Pulmonary artery endothelial cell (primary cell): ENCODE results near the gene PRR15L. TPM values are rescaled to one million over a fixed set of nuclear protein-coding genes. Genes with fewer than 3 reads are reported as not detected.
"Not testable (repeated sequence)": the region's sequence is repeated elsewhere in the genome, so short reads cannot be mapped to it uniquely, and the experiment has no call there.

Experiments used
- DNase-seq: peaks from one replicate; pipeline ENCODE4 v3.0.0-alpha.2; 2011; ENCODE audit warnings: low read depth, low spot score
- total RNA-seq: library from RNA; depleted of rRNA; stranded (reverse); fragments of >200 nt; gene quantifications from 2 replicates; pipeline ENCODE4 v1.2.3, GENCODE V29; 2014

PRR15L gene
- total RNA-seq, 1 donor from 2014 or later = not detected

DNA sequence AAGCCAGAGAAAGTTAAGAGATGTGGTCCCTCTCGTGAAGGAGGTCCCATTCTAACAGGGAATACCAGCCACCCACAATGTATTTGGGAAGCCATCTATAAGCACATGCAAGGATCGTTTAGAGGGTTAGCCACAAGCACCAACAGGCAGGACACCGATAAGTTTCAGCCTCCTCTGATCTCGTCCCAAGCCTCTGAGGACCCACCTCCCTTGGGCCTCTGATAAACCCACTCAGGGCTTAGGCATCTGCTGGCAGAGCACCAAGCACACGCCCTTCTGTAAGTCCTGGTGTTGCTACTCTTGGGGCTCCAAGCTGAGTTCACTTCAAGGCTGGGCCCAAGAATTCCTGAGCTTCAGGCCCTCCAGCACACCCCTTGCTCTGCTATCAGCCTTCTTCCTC is 21.7 kb downstream of the PRR15L start:
- DNase-seq = no peak

GRCh38 chr17:47935468-47935867 is 22.2 kb downstream of the PRR15L start:
- DNase-seq = not testable (repeated sequence)

GRCh38 chr17:47934856-47935255 is 22.8 kb downstream of the PRR15L start:
- DNase-seq = no peak

DNA sequence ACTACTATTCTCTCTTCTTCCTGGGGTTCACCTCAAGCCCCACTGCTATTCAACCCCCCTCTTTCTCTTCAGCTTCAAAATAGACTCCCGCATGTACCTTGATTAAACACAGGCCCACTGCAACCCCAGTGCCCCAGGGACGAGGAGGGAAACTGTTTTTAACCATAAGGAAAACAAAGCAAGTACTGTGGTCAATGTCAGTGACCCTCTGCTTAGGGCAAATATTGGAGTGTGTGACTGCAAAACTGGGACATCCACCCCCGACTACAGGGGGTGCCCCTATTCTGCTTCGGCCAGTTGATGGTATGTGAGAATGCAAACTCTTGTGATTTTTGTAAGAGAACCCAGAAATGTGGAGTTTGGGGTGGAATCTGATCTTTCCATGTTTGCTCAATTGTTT is 25.8 kb downstream of the PRR15L start:
- no peak for DNase-seq

DNA sequence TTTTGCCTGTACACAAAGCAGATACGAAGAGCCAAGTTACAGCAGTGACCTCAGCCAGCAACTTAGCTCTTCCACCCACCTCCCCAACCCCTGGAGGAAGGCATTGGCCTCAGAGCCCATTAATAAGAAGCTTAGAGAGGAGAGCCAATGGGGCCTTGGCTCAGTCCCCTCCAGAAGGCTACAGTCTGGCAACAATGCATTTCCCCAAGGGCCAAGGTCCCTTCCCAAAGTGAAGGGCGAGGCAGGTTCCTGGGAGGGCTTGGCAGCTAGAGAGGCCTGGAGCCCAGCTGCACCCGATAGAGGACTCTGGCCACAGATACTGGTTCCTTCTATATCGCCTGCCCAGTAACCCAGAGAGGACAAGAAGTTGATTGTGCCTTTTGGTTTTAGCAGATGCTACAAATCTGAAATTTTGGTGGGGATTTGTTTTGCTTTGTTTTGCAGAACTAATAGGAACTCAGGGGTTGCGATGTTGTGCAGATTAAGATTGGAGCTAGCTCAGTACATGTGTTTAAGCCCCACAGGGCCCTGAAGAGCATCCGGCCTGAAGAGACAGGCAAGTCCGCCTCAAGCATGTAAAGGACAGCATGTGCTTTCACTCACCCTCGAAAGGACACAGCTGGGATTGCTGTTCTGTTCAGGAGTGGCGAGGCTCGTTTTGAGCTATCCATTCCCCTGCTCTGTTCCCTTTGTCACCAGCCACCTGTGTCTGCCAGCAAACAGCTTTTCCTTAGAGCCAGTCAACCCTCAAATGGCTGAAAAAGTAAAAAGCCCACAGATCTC is 28.3 kb downstream of the PRR15L start:
- no peak for DNase-seq

GRCh38 chr17:47928415-47928814 is 29.3 kb downstream of the PRR15L start:
- DNase-seq = no peak

DNA sequence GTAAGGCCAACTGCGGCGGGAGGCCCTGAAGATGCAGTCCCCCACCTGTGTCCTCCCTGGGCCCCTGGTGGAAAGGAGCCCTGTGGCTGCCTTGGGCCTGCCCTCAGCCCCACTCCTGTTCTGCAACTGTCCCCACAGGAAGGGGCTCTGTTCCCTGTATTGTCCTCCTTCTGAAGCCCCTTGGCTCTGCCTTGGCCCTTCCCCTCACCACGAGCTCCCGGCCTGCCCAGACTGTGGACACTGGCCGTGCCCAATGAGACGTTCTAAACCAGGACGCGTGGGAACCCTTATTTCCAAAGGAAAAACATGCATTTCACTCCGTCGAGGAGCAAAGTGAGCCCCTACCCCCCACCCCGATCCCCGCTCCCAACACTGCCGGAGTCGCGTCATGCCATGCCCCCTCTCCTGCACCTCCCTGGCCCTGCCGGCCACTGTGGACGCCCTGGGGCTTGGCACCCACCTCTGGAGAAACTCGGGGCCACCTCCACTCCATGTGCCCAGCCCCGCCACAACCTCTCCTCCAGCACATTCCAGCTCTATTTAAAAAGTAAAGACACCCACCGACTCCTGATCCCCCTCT is 29.8 kb downstream of the PRR15L start:
- DNase-seq = no peak

DNA sequence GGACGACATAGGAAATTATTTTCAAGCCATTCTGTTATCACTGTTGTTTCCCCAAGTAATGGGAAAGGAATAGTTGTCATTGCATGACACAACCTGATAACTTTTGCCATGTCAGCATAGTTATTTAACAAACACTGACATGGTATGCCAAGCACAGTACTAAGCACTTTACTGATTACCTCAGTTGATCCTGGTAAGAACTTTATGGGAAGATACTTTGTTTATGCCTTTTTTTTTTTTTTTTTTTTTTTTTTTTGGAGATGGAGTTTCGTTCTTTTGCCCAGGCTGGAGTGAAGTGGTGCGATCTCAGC is 32.0 kb downstream of the PRR15L start:
- no peak for DNase-seq

GRCh38 chr17:47924785-47925677 is 32.7 kb downstream of the PRR15L start:
- DNase-seq = no peak

DNA sequence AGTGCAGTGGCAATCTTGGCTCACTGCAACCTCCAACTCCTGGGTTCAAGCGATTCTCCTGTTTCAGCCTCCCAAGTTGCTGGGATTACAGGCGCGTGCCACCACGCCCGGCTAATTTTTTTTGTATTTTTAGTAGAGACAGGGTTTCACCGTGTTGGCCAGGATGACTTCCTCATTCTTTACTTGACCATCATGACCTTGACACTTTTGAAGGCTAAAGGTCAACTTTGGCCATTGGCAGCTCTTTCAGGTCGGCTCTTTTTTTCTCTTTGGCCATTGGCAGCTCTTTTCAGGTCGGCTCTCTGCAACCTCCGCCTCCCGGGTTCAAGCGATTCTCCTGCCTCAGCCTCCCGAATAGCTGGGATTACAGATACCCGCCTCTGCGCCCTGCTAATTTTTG is 37.8 kb downstream of the PRR15L start:
- DNase-seq = not testable (repeated sequence)

- DNase-seq = no peak
Observed at GRCh38 chr17:47918991-47919390, 38.7 kb downstream of the PRR15L start.

DNA sequence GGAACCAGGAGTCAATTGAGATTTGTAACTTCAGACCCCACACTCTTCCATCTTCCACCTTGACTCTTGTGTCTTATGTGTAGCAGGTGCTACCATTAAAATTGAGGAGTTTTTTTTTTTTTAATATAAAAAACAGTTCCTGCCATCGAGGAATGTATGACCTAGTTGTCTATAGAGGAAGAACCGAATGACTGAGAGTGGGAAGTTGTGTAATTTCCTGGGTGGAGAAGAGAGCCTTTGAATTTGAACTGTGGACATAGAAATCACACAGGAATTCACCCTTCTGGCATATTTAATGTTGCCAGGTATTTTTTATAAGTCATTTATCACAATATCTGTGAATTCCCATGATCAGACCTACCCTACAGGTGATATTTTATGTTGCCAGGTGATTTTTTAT is 39.7 kb downstream of the PRR15L start:
- no peak for DNase-seq

GRCh38 chr17:47917581-47917980 is 40.1 kb downstream of the PRR15L start:
- no peak for DNase-seq

DNA sequence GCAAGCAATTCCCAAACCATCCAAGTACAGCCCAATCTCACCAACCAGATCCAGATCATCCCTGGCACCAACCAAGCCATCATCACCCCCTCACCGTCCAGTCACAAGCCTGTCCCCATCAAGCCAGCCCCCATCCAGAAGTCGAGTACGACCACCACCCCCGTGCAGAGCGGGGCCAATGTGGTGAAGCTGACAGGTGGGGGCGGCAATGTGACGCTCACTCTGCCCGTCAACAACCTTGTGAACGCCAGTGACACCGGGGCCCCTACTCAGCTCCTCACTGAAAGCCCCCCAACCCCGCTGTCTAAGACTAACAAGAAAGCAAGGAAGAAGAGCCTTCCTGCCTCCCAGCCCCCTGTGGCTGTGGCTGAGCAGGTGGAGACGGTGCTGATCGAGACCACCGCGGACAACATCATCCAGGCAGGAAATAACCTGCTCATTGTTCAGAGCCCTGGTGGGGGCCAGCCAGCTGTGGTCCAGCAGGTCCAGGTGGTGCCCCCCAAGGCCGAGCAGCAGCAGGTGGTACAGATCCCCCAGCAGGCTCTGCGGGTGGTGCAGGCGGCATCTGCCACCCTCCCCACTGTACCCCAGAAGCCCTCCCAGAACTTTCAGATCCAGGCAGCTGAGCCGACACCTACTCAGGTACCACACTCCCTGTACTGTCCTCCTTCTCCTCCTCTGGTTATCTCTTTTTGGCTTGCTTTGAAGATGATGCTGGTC is 41.0 kb downstream of the PRR15L start:
- DNase-seq = no peak

DNA sequence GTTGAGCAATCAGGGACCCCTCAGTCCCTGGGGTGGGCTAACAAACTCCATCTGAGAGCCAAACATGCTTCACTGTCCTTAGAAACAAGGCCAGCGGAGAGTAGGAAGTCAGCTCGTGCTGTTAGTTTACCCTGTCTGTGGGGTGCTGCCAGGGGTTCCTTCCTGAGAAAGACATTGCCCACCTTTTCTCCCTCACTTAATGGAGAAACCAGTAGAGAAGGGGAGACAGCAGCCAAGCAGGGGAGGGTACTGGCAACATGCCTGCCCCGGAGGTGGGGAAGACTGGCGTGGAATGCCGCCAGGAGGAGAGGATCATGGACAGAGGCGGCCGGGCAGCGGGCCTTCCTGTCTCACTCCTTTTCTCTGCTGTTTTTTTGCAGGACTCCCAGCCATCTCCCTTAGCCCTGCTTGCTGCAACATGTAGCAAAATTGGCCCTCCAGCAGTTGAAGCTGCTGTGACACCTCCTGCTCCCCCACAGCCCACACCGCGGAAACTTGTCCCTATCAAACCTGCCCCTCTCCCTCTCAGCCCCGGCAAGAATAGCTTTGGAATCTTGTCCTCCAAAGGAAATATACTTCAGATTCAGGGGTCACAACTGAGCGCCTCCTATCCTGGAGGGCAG is 41.8 kb downstream of the PRR15L start:
- DNase-seq = no peak

DNA sequence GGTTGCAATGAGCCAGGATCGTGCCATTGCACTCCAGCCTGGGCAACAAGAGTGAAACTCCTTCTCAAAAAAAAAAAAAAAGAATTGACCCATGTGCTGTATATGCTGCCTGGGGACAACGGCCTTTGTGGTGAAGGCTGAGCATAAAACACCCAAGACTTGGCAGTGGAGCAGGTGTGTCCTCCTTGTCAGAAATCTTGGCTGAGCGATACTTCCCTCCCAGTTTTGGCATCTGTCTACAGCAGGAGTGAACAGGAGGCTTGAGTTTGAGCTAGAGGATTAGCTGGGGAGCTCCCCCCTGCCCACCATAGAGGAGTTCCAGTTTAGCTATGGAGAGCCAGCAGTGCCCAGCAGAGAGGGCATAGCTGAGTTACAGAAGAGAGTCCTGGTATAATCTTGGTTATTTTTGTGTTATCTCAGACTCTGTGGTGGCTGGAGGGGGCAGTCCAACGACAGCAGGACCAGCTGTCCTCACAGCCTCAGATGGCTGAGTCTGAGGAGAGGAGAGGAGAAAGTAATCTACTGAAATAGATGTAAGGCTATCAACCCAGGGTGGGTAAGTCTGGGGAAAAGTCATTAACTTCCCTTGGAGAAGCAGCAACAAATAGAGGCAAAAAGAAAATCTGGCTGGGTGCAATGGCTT is 43.3 kb downstream of the PRR15L start:
- DNase-seq = no peak

DNA sequence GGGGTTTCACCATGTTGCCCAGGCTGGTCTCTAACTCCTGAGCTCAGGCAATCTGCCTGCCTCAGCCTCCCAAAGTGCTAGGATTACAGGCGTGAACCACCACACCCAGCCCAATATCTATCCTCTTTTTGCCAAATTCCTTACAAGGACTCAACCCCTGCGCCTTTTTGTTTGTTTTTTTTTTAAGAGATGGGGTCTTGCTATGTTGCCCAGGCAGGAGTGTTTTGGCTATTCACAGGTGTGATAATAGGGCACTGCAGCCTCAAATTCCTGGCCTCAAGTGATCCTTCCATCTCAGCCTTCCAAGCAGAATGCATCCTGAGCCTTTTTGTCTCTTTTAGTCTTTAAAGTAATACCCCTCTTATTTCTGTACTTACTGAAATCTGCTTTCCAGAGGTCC is 44.6 kb downstream of the PRR15L start:
- no peak for DNase-seq

- no peak for DNase-seq
Observed at GRCh38 chr17:47907932-47908562, 49.6 kb downstream of the PRR15L start.

- DNase-seq = no peak
Observed at GRCh38 chr17:47906443-47906842, 51.2 kb downstream of the PRR15L start.

DNA sequence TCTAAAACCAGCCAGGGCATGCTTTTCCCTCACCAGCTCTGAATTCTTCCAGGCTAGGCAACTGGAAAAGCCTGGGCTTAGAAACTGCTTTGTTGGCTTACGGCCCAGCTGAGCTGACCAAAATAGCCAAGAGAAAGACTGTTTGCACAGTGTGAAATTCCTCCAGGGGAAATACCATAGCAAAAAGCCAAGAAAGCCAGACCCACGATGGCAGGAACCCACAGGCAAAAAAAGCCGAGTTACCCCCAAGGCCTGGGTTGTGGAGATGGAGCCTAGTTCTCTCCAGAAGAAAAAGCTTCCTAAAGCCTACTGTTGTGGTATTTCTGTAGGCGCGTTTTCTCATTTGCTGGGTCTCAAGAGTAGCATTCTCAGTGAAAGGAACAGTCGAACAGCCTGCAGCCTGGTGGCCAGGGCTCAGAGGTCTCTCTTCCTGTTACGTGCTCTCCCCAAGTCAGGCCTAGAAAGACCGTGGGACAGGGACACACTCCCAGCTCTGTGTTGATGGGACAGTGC is 52.4 kb downstream of the PRR15L start:
- DNase-seq = peak; percentile 26
